DOHH2 (cell line): ENCODE measurements around the gene CNDP1.

Experiments used
- EZH2phosphoT487 ChIP-seq: fragments of 200-600 bp; sonication (generic); IDR thresholded peaks from 2 replicates; pipeline ENCODE4 v1.6.1; 2017; ENCODE audit warnings: borderline replicate concordance, mild to moderate bottlenecking, antibody characterized with exemption, low read length, moderate library complexity, mixed read lengths
- TF ChIP-seq, protein P1 (sequence below): fragments of 200-600 bp; sonication (generic); IDR thresholded peaks from one replicate; pipeline ENCODE4 v1.5.1; 2014; ENCODE audit warnings: antibody characterized with exemption, mild to moderate bottlenecking, low read depth, low read length; ENCODE audit not compliant: poor library complexity, severe bottlenecking

DNA sequence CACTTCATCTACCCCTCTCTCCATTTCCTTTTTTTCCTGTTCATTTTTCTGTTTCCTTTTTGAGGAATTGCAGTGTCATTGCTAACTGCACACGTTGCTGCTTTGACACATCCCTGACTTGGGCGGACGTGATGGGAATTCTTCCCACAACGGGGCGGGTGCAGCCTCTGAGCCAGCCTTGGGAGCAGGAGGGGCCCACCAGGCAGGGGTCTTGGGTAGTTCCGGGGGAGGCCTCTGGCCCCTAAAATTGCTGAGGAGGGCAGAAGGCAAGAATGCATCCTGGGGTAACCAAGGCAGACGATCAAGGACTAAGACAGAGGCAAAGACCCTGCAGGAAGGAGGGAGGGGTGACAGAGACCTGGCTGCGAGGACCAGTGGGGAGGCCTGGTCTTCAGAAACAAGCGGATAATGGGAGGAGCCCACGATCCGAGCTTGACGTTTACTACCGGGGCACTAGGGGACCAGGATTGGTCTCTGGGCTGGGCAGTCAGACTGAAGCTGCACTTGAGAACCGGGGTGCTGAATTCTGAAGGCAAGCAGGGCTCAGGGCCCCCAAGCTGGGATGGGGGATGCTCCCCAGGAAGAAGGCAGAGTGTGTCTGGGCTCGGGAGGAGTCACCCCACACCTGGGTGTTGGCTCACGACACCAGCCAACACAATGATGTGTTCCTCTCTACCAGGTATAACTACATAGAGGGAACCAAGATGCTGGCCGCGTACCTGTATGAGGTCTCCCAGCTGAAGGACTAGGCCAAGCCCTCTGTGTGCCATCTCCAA lies 14.8 kb upstream of the CNDP1 start:
- TF ChIP-seq, protein P1, sequence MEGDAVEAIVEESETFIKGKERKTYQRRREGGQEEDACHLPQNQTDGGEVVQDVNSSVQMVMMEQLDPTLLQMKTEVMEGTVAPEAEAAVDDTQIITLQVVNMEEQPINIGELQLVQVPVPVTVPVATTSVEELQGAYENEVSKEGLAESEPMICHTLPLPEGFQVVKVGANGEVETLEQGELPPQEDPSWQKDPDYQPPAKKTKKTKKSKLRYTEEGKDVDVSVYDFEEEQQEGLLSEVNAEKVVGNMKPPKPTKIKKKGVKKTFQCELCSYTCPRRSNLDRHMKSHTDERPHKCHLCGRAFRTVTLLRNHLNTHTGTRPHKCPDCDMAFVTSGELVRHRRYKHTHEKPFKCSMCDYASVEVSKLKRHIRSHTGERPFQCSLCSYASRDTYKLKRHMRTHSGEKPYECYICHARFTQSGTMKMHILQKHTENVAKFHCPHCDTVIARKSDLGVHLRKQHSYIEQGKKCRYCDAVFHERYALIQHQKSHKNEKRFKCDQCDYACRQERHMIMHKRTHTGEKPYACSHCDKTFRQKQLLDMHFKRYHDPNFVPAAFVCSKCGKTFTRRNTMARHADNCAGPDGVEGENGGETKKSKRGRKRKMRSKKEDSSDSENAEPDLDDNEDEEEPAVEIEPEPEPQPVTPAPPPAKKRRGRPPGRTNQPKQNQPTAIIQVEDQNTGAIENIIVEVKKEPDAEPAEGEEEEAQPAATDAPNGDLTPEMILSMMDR, result no peak
- no peak for TF ChIP-seq EZH2phosphoT487
